WTC11 (cell line): ENCODE measurements around the gene AR.

Source experiments
- EMX1 ChIP-seq: fragments of 250-450 bp; sonication (Bioruptor Pico); IDR thresholded peaks from 2 replicates; pipeline ENCODE4 v1.8.0; 2021; ENCODE audit warnings: mild to moderate bottlenecking
- TF ChIP-seq, protein P1 (sequence below): fragments of 200-600 bp; IDR thresholded peaks from 2 replicates; pipeline ENCODE4 v1.8.0; 2022; ENCODE audit warnings: antibody characterized with exemption
- TF ChIP-seq, protein P2 (sequence below): sonication (generic); formaldehyde crosslinking; IDR thresholded peaks from 2 replicates; pipeline ENCODE4 v1.8.0; 2022; ENCODE audit warnings: mild to moderate bottlenecking, missing genetic modification reagents
- TF ChIP-seq, protein P3 (sequence below): sonication (generic); formaldehyde crosslinking; IDR thresholded peaks from 2 replicates; pipeline ENCODE4 v1.8.0; 2022; ENCODE audit warnings: mild to moderate bottlenecking, missing genetic modification reagents
- TF ChIP-seq, protein P4 (sequence below): sonication (generic); formaldehyde crosslinking; IDR thresholded peaks from 2 replicates; pipeline ENCODE4 v1.8.1; 2022; ENCODE audit warnings: mild to moderate bottlenecking, moderate library complexity, missing genetic modification reagents

DNA sequence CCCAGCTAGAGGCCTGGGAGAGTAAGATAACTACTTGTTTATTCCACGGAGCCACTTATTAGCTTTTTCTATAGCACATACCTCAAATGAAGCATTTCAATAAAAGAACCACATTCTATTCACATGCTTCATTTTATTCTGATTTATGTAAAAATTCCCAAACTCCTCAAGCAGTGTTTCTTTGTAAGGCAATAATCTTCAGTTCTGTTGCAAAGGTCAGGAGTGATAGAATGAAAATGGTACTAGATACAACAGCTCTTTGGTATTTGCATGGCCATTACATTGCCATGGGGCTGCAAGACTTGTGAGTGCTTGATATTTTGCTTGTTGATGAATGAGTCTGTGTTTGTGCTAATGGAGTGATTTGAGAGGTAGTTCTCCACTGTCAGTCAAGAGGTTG is 39.4 kb downstream of the AR start:
- TF ChIP-seq, protein P1, sequence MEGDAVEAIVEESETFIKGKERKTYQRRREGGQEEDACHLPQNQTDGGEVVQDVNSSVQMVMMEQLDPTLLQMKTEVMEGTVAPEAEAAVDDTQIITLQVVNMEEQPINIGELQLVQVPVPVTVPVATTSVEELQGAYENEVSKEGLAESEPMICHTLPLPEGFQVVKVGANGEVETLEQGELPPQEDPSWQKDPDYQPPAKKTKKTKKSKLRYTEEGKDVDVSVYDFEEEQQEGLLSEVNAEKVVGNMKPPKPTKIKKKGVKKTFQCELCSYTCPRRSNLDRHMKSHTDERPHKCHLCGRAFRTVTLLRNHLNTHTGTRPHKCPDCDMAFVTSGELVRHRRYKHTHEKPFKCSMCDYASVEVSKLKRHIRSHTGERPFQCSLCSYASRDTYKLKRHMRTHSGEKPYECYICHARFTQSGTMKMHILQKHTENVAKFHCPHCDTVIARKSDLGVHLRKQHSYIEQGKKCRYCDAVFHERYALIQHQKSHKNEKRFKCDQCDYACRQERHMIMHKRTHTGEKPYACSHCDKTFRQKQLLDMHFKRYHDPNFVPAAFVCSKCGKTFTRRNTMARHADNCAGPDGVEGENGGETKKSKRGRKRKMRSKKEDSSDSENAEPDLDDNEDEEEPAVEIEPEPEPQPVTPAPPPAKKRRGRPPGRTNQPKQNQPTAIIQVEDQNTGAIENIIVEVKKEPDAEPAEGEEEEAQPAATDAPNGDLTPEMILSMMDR = no peak
- TF ChIP-seq EMX1 (CRISPR knock-in tag) = no peak
- TF ChIP-seq, protein P2, sequence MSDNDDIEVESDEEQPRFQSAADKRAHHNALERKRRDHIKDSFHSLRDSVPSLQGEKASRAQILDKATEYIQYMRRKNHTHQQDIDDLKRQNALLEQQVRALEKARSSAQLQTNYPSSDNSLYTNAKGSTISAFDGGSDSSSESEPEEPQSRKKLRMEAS = no peak
- TF ChIP-seq, protein P3, sequence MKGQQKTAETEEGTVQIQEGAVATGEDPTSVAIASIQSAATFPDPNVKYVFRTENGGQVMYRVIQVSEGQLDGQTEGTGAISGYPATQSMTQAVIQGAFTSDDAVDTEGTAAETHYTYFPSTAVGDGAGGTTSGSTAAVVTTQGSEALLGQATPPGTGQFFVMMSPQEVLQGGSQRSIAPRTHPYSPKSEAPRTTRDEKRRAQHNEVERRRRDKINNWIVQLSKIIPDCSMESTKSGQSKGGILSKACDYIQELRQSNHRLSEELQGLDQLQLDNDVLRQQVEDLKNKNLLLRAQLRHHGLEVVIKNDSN (CRISPR knock-in tag) = no peak
- TF ChIP-seq, protein P4, sequence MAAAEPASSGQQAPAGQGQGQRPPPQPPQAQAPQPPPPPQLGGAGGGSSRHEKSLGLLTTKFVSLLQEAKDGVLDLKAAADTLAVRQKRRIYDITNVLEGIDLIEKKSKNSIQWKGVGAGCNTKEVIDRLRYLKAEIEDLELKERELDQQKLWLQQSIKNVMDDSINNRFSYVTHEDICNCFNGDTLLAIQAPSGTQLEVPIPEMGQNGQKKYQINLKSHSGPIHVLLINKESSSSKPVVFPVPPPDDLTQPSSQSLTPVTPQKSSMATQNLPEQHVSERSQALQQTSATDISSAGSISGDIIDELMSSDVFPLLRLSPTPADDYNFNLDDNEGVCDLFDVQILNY = no peak
